ENCODE data around the gene TUBGCP5.
"Not testable (repeated sequence)": the region's sequence is repeated elsewhere in the genome, so short reads cannot be mapped to it uniquely, and the experiment has no call there.

Gene TUBGCP5

DNA sequence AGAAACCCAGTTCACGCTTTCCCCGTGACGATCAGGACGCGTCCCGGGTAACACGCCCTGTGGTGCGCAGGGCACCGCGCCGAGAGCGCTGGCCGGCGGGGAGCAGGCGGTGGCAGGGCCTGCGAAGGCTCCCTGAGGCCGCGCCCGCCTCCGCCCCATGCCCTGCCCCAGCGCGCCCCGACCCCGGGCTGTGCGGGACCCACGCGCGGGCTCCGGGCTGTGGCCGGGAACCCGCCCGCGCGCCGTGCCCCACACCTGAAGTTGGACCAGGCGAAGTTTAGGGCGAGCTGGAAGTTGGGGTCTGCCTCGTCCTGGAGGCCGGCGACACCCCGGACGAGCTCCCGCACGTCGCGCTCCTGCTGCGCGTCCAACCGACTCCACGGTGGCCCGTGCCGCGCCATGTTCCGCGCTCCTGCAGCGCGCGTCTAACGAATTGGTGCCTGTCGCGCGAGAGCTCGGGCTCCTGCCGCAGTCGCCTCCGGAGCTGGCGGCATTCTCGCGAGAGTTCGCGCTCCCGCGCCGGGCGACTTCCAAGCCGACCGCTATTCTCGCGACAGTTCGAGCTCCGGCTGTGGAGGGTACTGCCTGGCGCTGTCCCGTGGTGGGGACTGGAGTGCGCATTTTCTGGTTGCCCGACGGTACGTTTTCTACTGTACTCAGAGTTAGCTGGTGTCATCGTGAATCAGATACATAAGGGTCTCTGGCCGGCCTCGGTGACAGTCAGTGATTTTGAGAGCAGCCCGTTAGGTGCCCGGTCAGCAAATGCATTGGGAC lies at the start of gene TUBGCP5:
Gene TUBGCP5, minus strand, starts transcription at position 427 of the 774 bp plus-strand sequence. Its CDS starts 26 bp downstream, at position 401.
- DNase-seq = peak; percentile 97

- DNase-seq = no peak
These were observed 43.7 kb upstream of the TUBGCP5 start for GRCh38 chr15:23083115-23083514.

GRCh38 chr15:23081996-23082737 lies 42.8 kb upstream of the TUBGCP5 start:
- DNase-seq = not testable (repeated sequence)

DNA sequence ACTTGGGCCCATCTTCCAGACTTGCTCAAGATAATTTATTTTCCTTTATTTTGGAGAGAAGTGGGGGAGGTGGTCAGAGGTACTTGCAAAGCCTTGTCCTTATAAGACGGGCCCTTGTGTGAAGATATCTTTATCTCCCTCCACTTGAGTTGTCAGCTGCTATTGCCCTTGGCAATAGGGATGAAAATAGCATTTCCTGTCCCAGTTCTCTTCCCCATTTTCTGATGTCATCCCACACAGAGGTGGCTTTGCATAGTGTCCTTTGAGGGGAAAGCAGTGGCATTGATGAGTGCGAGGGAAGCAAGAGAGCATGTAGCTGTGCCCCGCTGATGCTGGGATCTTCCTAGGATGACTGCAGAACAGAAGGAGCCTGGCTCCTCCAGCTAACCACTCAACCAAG lies 41.9 kb upstream of the TUBGCP5 start:
- DNase-seq = no peak

DNA sequence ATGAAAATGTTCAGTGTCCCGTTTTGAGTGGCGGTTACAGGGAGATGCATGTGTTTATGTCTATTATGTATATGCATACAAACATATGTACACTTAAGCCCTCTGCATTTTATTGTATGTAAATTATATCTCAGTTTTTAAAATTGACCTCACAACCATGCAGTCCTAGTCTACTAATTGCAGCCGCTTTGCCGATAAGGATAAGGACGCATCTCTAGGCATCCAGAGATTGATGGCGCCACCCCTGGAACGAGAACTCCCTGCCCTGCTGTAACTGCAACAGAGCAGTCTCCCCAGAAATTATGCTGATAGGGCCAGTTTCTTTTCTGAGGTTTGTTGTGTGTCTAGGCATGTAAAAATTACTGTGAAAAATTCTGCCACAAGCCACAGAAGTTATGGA lies 40.4 kb upstream of the TUBGCP5 start:
- DNase-seq = no peak

- no peak for DNase-seq
These were observed 36.6 kb upstream of the TUBGCP5 start for GRCh38 chr15:23075927-23076326.

DNA sequence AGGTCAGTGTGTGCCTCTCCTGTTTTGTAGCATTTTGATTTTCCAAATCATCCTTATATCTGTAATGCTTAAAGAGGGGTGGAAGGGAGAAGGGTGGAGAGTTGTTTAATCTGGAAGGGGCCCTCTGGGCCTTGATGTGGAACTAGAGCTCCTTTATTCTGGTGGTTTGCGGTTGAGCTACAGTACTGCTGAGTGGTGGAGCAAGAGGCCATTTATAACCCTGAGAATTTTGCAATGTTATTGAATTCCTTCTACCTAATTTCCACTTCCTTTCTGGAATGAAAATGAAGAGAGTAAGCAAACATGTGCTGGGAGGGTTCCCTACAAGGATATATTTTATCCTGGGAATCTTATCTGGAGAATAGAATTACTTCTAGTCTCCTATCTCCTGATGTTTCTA lies 35.3 kb upstream of the TUBGCP5 start:
- no peak for DNase-seq

GRCh38 chr15:23073890-23074646 lies 34.7 kb upstream of the TUBGCP5 start:
- no peak for DNase-seq

DNA sequence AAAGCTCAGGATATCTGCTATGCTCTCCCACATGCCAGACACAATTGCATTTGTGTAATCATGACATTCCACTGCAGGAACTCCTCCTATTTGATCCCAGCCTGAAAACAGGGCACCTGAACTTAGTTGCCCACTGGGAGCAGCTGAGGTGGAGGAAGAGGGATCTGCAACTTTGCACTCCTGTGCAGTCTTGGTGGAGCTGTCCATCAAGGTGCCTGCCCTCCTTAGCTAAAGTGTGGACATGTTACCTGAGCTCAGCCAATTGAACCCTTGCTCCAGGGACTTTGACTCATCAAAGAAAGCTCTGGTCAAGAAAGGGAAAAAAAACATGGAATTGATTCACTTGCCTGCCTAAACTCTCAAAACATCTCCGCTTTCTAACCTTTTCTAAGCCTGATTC lies 33.3 kb upstream of the TUBGCP5 start:
- no peak for DNase-seq

DNA sequence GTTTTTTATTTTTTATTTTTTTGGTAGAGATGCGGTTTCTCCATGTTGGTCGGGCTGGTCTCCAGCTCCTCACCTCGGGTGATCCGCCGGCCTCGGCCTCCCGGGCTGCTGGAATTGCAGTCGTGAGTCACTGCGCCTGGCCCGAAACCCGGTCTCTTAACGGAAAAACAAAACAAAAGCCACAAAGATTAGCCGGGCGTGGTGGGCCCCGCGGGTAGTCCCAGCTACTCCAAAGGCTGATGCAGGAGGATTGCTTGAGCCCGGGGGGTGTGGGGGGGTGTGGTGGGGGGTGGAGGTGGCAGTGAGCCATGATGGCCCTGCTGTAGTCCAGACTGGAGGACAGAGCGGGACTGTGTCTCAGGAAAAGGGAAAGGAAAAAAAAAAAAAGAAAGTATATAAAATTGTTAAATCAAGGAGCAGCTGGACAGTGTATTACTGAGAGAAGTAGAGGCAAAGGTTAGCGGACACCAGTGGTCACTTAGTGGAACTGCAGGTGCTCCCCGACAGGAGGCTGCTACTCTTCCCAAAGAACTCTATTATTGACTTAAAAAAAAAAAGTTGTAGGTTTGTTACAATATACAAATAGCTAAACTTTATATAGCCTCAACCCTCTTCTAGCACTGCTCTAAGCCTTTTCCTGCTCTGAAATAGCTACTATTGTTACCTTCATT lies 30.3 kb upstream of the TUBGCP5 start:
- no peak for DNase-seq

DNA sequence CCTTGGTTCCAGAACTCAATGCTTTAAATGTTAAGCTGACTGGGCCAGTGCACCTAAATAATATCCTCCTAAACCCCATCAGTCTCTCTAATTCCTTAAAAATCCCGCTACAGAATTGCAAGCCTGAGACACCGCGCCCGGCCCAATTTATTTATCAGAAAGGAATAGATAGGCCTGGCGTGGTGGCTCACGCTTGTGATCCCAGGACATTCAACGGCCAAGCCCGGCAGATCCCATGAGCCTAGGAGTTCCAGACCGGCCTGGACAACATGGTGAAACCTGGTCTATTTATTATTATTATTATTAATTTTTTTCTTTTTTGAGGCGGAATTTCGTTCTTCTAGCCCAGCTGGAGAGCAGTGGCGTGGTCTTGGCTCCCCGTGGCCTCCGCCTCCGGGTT lies 28.0 kb upstream of the TUBGCP5 start:
- no peak for DNase-seq

DNA sequence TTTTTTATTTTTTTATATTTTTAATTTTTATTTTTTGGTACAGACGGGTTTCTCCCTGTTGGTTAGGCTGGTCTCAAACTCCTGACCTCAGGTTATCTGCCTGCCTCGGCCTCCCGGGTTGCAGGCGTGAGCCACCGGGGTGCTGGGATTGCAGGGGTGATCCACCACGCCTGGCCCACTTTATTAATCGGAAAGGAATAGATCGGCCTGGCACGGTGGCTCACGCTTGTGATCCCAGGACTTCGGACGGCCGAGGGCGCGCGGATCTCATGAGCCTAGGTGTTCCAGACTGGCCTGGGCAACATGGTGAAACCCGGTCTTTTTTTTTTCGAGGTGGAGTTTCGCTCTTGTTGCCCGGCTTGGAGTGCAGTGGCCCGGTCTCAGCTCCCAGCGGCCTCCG lies 26.5 kb upstream of the TUBGCP5 start:
- DNase-seq = no peak

GRCh38 chr15:23064156-23064555 lies 24.8 kb upstream of the TUBGCP5 start:
- DNase-seq = no peak

- no peak for DNase-seq
These were observed 18.3 kb upstream of the TUBGCP5 start for GRCh38 chr15:23057707-23058106.

- no peak for DNase-seq
These were observed 15.9 kb upstream of the TUBGCP5 start for GRCh38 chr15:23055316-23055715.

DNA sequence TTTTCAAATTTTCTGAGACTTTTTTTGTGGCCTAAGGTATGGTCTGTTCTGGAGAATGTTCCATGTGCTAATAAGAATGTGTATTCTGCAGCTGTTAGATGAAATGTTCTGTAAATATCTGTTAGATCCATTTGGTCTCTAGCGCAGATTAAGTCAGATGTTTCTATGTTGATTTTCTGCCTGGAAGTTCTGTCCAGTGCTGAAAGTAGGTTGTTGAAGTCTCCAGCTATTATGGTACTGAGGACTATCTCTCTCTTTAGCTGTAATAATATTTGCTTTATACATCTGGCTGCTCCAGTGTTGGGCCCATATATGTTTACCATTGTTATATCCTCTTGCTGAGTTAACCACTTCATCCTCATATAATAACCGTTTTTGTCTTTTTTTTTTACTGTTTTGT lies 13.2 kb upstream of the TUBGCP5 start:
- DNase-seq = no peak

- no peak for DNase-seq
These were observed 11.3 kb upstream of the TUBGCP5 start for GRCh38 chr15:23050708-23051107.

- DNase-seq = no peak
These were observed 10.7 kb upstream of the TUBGCP5 start for GRCh38 chr15:23049984-23050628.

DNA sequence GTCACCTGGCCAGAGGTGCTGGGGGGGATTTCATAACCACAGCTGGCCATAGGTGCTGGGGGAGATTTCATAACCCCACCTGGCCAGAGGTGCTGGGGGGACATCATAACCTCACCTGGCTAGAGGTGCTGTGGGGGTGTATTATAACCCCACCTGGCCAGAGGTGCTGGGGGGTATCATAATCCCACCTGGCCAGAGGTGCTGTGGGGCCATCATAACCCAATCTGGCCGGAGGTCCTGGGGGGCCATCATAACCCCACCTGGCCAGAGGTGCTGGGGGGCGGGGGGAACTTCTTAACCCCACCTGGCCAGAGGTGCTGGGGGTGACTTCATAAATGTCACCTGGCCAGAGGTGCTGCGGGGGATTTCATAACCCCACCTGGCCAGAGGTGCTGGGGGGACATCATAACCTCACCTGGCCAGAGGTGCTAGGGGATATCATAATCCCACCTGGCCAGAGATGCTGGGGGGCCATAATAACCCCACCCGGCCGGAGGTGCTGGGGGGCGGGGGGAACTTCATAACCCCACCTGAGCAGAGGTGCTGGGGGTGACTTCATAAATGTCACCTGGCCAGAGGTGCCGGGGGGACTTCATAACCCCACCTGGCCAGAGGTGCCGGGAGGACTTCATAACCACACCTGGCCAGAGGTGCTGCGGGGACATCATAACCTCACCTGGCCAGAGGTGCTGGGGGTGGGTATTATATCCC lies 9.4 kb upstream of the TUBGCP5 start:
- DNase-seq = not testable (repeated sequence)

GRCh38 chr15:23043987-23044386 lies 4.6 kb upstream of the TUBGCP5 start:
- DNase-seq = not testable (repeated sequence)

DNA sequence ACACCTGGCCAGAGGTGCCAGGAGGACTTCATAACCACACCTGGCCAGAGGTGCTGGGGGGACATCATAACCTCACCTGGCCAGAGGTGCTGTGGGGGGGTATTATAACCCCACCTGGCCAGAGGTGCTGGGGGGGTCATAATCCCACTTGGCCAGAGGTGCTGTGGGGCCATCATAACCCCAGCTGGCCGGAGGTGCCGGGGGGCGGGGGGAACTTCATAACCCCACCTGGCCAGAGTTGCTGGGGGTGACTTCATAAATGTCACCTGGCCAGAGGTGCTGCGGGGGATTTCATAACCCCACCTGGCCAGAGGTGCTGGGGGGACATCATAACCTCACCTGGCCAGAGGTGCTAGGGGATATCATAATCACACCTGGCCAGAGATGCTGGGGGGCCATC lies 4.2 kb upstream of the TUBGCP5 start:
- DNase-seq = not testable (repeated sequence)

GRCh38 chr15:23041736-23042135 lies 2.4 kb upstream of the TUBGCP5 start:
- DNase-seq = not testable (repeated sequence)
